Memory B cell (primary cell): ENCODE data around the gene UBP1.
"Not testable (repeated sequence)": the region's sequence is repeated elsewhere in the genome, so short reads cannot be mapped to it uniquely, and the experiment has no call there.

ENCODE experiments used
- ATAC-seq: fragments of 150-1000 bp; cut with Tn5 transposase; 2 replicates; pipeline ENCODE4 v1.10.0; 2021; ENCODE audit warnings: low read depth, mild to moderate bottlenecking, moderate library complexity
- DNase-seq, 2 donors: peaks; one replicate each; pipeline ENCODE4 v3.0.0; 2022; ENCODE audit warnings: low spot score in 2 of 2
- H3K27ac Mint-ChIP-seq: one replicate; pipeline ENCODE4 v1.8.0; 2022; ENCODE audit warnings: mild to moderate bottlenecking, moderate library complexity, mixed read lengths
- H3K27me3 Mint-ChIP-seq: one replicate; pipeline ENCODE4 v1.8.0; 2022; ENCODE audit warnings: mixed read lengths
- H3K36me3 Mint-ChIP-seq: one replicate; pipeline ENCODE4 v1.8.0; 2022; ENCODE audit warnings: mild to moderate bottlenecking, mixed read lengths
- H3K4me1 Mint-ChIP-seq: one replicate; pipeline ENCODE4 v1.8.0; 2022; ENCODE audit warnings: mixed read lengths
- H3K4me3 Mint-ChIP-seq: one replicate; pipeline ENCODE4 v1.8.0; 2022; ENCODE audit warnings: mild to moderate bottlenecking, moderate library complexity, mixed read lengths
- H3K9me3 Mint-ChIP-seq: one replicate; pipeline ENCODE4 v1.8.0; 2022; ENCODE audit warnings: mixed read lengths

The UBP1 gene

GRCh38 chr3:33363113-33363800, 76.9 kb downstream of the UBP1 start:
- DNase-seq (no peak), ATAC-seq (no peak)
- H3K27ac Mint-ChIP-seq, result no peak overlapping the region
- H3K9me3 Mint-ChIP-seq, result no peaks in the 10 kb centered on the region
- no peaks in the 10 kb centered on the region for H3K27me3 Mint-ChIP-seq
- H3K36me3 Mint-ChIP-seq, result no peaks in the 10 kb centered on the region
- H3K4me3 Mint-ChIP-seq, result no peak overlapping the region
- H3K4me1 Mint-ChIP-seq, result no peaks in the 10 kb centered on the region

GRCh38 chr3:33360136-33360825, 79.9 kb downstream of the UBP1 start:
- no peak for DNase-seq
- H3K4me1 Mint-ChIP-seq, result no peaks in the 10 kb centered on the region
- peaks cover 7% of the 10 kb centered on the region for H3K27me3 Mint-ChIP-seq
- H3K36me3 Mint-ChIP-seq, result no peaks in the 10 kb centered on the region
- H3K4me3 Mint-ChIP-seq, result no peak overlapping the region
- ATAC-seq, result no peak
- H3K27ac Mint-ChIP-seq, result no peak overlapping the region
- no peaks in the 10 kb centered on the region for H3K9me3 Mint-ChIP-seq

- DNase-seq, result no peak
Measured at GRCh38 chr3:33358172-33358781, 81.9 kb downstream of the UBP1 start.

DNA sequence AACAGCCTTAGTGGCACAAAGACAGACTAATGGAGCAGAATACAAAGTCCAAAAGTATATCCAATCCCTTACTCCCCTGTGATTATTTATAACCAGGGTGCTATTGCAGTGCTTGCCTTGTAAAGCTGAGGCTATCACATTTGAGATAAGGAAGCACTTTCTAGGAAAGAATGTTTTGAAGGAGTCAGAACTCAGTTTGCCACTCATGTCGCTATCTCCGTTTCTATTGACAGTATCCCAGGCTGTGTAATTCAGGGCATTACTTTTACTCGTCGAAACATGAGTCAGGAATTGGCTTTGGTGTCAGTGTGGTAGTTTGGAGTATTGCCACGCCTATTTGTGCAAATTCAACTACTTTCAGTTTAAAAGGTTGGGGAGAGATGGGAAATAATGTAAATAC, 84.6 kb downstream of the UBP1 start:
- no peak overlapping the region for H3K27ac Mint-ChIP-seq

More at GRCh38 chr3:33358172-33358781, 81.9 kb downstream of the UBP1 start:
- no peaks in the 10 kb centered on the region for H3K36me3 Mint-ChIP-seq
- no peak overlapping the region for H3K27ac Mint-ChIP-seq
- H3K4me1 Mint-ChIP-seq, result no peaks in the 10 kb centered on the region
- peaks cover 8% of the 10 kb centered on the region for H3K27me3 Mint-ChIP-seq
- ATAC-seq, result no peak
- H3K9me3 Mint-ChIP-seq, result no peaks in the 10 kb centered on the region
- H3K4me3 Mint-ChIP-seq, result no peak overlapping the region

GRCh38 chr3:33339758-33340157, 100.4 kb downstream of the UBP1 start:
- Mint-ChIP-seq H3K27ac (no peak overlapping the region), H3K4me3 (no peak overlapping the region)
- no peak for ATAC-seq

More for the DNA sequence above, 84.6 kb downstream of the UBP1 start:
- no peaks in the 10 kb centered on the region for H3K36me3 Mint-ChIP-seq
- no peaks in the 10 kb centered on the region for H3K9me3 Mint-ChIP-seq
- no peak overlapping the region for H3K4me3 Mint-ChIP-seq
- DNase-seq, result no peak
- no peaks in the 10 kb centered on the region for H3K4me1 Mint-ChIP-seq
- H3K27me3 Mint-ChIP-seq, result peaks cover 8% of the 10 kb centered on the region
- ATAC-seq, result no peak

GRCh38 chr3:33338936-33339465, 101.2 kb downstream of the UBP1 start:
- DNase-seq, H3K27me3 Mint-ChIP-seq, H3K36me3 Mint-ChIP-seq, H3K9me3 Mint-ChIP-seq, H3K27ac Mint-ChIP-seq, H3K4me3 Mint-ChIP-seq, H3K4me1 Mint-ChIP-seq, ATAC-seq: not testable (repeated sequence)

More at GRCh38 chr3:33339758-33340157, 100.4 kb downstream of the UBP1 start:
- H3K9me3 Mint-ChIP-seq, result no peaks in the 10 kb centered on the region
- no peaks in the 10 kb centered on the region for H3K27me3 Mint-ChIP-seq
- H3K4me1 Mint-ChIP-seq, result no peaks in the 10 kb centered on the region
- H3K36me3 Mint-ChIP-seq, result no peaks in the 10 kb centered on the region
- no peak for DNase-seq
